HG02852 (cell line): ENCODE results near the gene EPAS1.

Experiments used
- ATAC-seq: cut with Tn5 transposase; IDR thresholded peaks from one replicate; pipeline ENCODE4 v1.9.1; 2021; ENCODE audit warnings: mild to moderate bottlenecking, moderate library complexity; ENCODE audit not compliant: unreplicated experiment

Gene EPAS1

GRCh38 chr2:46430413-46430812 lies 133.2 kb downstream of the EPAS1 start:
- no peak for ATAC-seq

- ATAC-seq = no peak
Measured at GRCh38 chr2:46430992-46431391, 133.8 kb downstream of the EPAS1 start.

- no peak for ATAC-seq
Measured at GRCh38 chr2:46431481-46432235, 134.5 kb downstream of the EPAS1 start.

- ATAC-seq = no peak
Measured at GRCh38 chr2:46434851-46435273, 137.7 kb downstream of the EPAS1 start.

- ATAC-seq = no peak
Measured at GRCh38 chr2:46435353-46435752, 138.1 kb downstream of the EPAS1 start.

- ATAC-seq = no peak
Measured at GRCh38 chr2:46435796-46436360, 138.7 kb downstream of the EPAS1 start.
